Bladder microvascular endothelial cell (primary cell): ENCODE measurements around the gene REG3A. TPM values are rescaled to one million over a fixed set of nuclear protein-coding genes. Genes with fewer than 3 reads are reported as not detected.

Source experiments
- total RNA-seq: library from RNA; depleted of rRNA; stranded (reverse); fragments of >200 nt; gene quantifications from 2 replicates; pipeline ENCODE4 v1.2.3, GENCODE V29; 2014

REG3A gene
- total RNA-seq: not detected in 2 replicates

DNA sequence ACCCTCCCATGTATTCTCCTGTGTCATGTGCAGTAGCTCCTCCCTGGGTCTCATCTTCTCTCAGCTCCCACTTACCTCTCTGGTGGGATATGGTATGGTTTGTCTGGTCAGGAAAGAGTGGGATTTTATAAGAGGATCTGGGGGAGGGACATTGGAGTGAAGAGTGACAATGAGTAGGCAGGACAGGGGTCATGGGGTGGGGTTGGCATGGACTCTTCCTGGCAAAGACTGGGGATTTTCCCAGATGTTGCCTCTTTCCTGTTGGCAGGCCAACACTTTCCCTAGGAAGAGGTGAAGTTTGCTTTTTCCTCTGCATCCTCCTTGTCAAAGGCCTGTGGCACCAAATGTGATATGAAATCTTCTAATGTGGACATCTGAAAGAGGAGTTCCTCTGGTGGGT, at the start of gene REG3A:
REG3A (minus strand) TSS at position 101 of the 400 bp plus-strand sequence. CDS start 348 bp downstream, outside the sequence.

DNA sequence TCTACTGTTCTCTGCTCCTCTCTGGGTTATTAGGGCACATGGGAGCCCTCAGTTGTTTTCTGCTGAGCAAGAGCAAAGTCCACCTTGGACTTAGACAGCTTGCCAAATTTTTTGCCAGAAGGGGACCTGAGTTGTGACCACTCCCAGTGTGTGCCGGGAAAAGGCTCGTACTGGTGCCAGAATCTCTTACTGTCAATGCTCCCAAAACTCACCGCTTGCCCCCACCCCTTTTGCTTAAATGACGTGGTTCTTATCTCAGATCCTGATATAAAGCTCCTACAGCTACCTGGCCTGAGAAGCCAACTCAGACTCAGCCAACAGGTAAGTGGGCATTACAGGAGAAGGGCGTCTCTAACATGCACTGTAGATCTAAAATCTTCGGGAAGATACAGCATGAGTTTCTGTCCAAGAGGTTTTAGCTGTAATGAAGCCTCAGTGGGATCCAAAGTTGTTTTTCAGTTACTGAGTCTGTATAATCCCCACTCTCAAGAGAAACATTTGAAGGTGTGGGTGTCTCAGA, 39.3 kb downstream of the REG3A start, which contains the start of gene REG1A:
REG1A (plus strand) TSS at position 295 of the 520 bp plus-strand sequence. CDS start 374 bp downstream, outside the sequence.

Other genes starting within 250 kb of the REG3A start
- not detected in 2 replicates for gene REG3G, start 134.1 kb downstream of the REG3A start, total RNA-seq
- gene REG1B, start 71.8 kb downstream of the REG3A start, total RNA-seq: not detected in 2 replicates
- gene REG1A, start 39.3 kb downstream of the REG3A start, total RNA-seq: not detected in 2 replicates